GM18502 (cell line): ENCODE measurements around the gene ARMS2.

Experiments
- ATAC-seq: cut with Tn5 transposase; IDR thresholded peaks from one replicate; pipeline ENCODE4 v1.9.1; 2021; ENCODE audit warnings: mild to moderate bottlenecking; ENCODE audit not compliant: unreplicated experiment, poor library complexity

ARMS2 gene

DNA sequence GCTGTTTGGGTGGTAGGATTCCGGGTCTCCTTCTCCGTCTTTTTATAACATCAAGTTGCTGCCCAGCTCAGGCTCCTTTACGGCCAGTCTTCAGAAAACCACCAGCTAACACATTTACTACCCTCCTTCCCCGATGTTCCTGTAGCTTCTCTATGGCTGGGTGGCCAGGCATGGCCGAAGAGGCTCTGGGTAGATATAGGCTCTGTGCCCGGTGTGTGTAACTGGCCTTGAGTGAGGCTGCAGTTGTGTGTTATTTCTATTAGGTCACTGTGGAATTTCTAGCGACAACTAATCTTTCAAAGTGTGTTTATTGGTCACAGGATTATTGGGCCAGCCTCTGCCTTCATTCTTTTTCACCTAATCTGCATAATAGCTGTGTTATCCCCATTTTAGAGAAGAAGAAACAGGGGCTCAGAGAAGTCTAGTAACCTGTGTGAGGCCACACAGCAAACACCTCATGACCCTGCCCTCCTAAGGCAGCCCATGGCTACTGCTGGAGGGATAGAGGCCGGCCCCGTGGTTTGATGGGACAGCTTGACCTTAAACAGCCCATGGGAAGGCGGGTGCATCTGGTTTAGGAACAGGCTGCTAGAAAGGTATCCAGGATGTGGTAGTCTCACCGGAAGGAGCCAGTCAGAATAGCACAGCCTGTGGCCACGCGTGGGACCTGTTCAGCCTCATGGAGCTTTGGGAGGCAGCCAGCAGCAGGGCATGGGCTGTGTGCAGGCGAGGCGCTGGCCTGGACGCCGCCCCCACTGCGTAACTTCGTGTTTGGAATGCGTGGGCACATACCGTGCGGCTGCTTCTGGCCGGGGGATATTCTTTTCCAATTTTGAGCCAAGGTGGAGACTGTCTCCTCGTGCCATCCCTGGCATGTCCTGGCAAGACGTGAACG lies 36.6 kb downstream of the ARMS2 start:
- no peak for ATAC-seq

DNA sequence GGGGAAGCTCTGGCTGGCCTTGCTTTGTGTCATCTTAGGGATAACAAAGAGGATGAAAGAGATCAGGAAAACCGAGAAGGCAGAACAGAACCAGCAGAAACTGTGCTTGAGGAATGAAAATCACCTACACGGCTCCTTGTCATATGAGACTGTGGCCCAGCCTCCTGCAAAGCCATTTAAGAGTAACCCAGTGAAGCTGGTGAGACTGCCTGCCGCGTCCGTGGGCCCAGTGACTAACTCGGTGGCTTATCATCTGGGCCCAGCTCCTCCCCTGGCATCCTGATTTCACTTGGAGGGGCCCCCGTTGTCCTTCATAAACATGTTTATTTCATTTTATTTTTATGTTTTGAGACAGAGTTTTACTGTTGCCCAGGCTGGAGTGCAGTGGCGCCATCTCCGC lies 37.6 kb downstream of the ARMS2 start:
- no peak for ATAC-seq

DNA sequence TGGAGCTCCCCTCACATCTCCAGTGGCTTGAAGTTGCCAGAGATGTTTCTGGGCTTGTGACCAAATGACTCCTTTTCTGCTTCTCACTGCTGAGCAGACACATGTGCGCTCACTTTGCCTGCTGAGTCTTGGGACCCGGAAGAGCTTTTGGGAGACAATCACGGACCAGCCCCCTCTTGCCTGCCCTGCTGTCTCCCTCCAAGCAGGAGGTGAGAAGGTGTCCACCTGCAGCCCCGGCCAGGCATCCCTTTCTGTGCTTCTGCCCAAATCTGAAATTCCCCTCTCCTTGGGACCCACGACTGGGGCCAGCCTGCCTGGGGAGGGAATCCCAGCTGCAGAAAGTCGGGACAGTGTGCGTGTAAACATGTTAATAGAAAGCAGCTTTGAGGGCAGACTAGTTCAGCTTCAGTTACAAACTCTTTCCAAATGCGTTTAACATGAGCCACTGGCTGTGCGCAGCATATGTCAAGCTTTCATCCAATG lies 38.6 kb downstream of the ARMS2 start:
- ATAC-seq = no peak

DNA sequence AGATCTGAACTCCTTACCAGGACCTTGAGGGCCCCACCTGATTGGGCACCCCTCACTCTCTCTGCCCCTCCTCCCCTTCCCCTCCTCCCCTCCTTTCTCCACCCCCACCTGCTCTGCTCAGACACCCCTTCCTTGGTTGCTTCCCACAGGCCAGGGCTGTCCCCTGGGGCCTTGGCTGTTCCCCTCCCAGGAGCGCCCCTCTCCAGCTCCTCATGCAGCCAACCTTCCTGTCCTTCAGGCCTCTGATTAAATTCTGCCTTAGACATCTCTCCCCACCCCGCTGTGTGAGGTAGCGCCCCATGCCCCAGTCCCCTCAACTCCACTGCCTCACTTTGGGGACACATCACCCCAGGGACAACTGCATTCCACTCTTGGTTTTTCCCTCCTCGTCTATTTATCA lies 39.3 kb downstream of the ARMS2 start:
- no peak for ATAC-seq

DNA sequence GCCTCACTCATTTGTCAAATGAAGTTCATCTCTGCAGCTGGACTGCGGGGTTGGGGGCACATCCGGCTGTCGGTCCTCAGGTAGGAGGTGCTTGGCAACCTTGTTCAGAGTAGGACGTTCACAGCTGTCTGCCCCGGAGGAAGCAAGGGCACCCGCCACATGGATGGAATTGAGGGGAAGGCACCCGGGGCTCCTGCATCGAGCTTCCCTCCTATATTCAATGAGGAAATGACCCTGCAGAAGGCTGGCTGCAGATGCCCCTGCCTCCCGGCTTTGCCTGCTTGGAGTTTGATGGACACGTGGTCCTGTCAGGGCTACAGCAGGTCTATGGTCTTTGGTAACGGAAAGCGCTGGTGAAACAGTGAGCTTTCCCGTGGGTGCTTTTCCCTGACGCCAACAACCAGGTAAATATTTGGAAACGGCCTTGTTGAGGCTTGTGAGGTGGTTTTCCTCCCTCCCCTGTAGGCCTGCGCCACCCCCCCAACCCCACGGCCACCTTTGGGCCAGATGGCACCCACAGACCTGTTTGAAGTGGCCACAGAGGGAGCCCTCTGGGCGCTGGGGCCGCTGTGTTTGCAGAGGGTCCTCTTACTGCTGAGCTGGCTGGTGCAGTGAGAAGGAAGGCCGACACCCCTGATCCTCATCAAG lies 39.8 kb downstream of the ARMS2 start:
- ATAC-seq = no peak

DNA sequence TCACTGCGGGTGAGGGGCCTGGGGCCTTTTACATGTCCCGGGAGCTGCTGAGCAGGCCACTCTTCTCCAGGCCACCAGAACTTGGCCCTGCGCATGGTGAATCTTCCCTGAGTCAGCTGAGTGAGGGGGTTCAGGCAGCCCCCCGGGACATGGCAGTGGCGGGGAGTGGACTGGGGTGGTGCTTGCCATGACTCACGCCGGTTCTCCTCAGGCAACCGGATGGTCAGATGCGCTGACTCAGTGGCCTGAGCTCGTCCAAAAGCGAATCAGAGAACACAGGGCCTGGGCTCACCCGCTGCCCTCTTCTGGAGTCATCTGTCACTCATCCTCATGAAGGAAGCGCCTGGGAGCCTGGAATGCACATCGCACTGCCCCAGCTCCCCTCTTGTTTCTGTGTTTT lies 40.4 kb downstream of the ARMS2 start:
- no peak for ATAC-seq

DNA sequence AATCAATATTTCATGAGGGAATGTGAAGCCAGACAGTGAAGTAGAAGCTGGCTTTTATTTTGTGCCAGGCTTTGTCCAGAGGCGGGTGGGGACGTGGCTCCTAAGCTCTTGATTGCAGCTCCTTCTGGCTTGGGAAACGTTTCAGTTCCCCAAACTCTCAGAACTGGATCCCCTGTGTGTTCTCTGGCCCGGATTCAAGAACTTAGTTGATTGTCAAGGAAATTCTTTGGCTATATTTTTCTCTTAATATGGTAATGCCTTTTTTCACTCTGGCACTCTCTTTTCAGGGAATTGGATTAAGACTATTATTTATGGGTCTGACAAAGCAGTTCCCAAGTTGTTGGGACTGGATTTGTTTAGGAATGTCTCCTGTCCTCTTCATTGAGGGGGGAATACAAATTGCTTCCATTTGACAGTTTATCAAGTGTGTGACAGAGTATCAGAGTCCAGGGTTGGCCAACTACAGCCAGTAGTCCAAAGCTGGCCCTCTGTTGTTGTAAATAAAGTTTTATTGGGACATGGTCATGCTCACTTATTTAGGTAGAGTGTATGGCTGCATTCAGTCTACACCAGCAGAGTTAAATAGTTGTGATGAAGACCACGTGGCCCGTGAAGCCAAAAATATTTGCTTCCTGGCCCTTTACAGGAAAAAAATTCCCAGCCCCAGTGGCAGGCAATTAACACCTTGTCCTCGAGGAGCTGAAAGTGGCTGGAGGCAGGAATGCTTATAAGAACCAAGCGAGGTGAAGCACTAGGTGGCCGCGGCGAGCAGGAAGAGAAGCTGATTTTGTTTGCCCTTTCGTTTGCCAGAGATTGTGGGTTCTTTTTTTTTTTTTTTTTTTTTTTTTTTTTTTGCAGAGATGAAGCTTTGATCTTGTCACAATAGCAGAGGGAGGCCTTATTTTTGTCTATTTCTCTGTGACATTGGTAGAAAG lies 41.2 kb downstream of the ARMS2 start:
- ATAC-seq = no peak

DNA sequence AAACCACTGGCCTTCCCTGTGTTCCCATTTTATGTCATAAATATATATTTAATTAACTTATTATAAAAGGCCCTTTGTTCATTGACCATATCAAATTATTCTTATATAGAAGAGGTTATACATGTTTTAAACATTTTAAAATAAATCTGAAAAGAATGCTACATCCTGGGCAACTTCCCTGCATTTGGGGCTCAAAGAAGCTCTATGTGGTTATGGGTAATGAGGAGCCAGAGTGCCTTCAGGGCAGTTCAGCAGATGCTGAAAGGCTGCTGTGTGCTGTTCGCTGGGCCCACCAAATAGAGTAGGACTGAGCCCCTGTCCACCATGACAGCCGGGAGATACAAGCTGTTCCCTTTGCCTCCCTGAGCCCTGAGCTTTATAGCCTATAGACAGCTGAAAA lies 42.8 kb downstream of the ARMS2 start:
- ATAC-seq = no peak

DNA sequence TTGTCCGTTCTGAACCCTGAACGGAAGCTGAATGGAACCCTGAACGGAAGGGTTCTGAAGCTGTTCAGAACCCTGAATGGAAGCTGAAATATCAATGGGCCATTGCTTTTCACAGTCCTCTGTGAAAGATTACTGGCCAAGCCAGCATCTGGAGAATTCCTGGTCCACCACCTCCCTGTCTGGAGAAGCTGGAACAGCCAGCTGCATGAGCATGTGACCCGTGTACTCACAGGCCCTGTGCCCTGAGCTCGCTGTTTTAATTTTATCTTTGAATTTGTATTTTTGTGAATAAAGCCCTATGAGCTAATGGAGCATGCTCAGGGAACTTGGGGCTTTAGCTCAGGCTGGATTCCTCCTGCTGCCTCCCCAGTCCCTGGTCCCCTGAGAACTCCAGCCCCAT lies 44.1 kb downstream of the ARMS2 start:
- ATAC-seq = no peak

DNA sequence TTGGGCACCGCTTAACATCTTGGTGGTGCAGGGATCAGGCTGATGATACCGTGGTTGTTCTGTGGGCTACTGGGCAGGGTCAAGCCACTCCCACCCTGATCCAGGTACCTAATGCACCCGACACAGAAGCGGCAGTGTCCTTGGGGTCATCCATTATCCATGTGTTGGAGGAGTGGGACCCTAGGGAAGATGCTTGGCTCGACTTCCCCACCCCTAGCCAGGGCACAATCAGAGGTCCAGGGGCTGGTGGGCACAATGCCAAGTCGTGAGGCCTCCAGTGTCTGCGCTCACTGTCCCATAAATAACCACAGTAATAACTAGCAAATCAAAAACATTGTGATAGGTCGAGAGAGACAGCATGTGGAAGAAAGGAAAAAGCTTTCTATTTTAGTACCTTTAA lies 44.6 kb downstream of the ARMS2 start:
- no peak for ATAC-seq

DNA sequence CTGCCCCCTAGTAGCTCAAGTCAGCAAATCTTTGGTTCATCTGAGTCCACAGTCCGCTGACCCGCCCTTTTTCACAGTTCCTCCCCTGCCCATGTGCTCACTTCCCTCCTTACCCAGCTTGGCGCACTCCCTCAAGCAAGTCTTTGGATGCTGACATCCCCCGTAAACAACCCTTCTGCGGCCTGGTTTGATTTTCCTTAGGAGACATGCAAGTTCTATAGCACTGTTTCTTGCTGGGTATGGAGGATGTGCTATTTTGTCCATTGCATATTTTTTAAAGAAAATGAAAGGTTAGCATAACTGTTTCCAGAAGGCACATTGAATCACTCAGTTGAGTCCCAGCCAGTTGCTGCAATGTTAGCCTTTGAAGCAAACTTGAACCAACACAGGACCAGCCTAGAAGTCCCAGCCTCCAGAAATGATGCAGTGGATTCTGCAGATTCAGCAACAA lies 45.1 kb downstream of the ARMS2 start:
- ATAC-seq = no peak

DNA sequence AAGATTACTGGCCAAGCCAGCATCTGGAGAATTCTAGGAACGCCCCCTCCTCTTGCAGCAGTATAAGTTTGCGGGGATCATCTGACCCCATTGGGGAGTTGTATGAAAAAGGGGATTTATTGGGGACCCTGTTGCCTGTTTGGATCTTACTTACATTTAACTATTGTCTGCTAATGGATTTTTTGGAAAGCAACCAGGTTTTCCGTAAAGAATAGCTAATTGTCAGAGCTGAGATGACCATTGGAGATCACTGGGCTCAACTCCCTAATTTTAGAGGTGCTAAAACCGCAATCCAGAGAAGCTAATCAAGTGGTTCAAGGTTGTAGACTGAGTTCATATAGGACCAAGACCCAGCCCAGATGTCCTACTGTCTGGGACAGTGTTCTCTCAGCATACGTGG lies 45.7 kb downstream of the ARMS2 start:
- no peak for ATAC-seq

DNA sequence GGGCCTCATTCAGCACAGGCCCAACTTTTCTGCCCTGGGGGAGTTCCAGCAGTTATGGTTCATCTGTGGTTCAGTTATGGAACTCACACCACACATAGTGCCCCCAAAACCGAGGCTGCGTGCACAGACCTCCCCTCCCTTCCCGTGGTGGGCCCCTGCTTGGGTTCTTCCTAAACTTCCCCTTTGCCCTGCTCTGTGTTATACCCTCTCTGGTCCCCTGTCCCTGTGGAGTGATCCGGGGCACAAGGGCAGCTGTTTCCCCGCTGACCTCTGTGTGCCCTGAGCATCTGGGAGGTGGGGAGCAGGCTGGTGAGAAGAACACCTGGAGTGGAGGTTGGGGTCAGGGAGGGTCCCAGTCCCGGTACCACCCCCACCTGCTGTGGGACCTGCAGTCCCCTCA lies 46.3 kb downstream of the ARMS2 start:
- no peak for ATAC-seq

DNA sequence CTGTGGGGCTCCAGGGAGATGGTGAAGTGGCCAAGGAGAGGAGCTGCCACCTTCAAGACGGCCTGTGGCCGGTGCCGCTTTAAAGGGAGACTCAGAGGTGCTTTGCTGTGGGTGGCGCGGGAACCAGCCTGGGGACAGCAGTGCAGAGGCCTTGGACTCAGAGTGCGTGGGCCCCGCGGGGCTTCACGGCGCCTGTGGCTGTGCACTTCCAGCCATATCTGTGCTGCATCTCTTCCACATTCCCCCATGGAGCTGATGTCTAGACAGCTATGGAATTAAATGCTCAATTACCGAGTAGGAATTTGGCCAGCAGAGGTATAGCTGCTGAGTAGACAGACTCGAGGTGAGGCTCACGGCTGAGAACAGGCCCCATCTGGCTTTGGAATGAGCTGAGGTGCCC lies 48.6 kb downstream of the ARMS2 start:
- ATAC-seq = no peak

DNA sequence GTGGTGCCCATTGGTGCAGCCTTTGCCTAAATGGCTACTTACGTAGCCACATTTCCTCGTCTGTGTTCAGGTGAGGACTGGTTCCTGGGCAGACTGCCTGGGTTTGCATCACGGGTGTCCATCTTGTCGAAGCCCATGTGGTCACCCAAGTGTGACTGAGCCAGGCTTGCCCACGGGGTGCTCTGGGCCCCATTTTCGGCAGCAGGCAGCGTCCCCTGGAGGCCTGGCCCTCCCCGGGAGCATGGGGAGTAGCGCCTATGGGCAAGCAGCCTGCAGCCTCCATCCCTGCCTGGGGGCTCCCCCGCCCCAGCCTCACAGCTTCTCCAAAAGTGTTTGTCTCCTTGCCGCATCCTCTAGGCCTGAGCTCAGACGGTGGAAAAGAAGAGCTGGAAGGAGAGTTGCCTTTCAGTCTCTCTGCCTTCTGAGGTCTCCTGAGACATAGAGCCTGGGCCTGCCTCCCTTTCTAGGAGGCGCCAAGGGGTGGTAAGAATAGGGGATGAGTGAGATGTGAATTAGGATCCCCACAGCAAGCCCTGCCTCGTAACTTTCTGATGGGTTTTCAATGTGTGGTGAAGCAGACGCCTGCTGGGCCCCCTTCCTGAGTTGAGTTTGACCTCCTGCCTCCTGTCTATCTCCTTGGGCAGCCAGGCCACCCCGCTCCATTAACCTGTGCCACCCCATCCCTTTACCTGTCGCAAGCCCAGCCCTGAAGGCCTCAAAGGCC lies 49.6 kb downstream of the ARMS2 start:
- ATAC-seq = no peak

DNA sequence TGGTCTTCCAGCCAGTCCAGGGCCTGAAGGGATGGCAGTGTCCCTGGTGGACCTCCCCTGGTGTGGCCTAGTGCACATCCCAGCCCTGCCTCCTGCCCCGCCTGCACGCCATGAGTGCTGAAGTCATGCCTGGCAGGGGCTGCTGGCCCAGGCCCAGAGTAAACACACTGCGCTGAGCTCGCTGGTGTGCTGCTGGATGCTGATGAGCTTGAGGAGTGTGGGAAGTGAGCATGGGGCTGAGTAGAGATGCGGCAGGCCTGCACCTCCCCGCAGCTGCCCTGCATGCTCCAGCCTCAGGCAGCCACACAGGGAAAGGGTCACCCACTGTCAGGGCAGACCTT lies 50.1 kb downstream of the ARMS2 start:
- ATAC-seq = no peak

DNA sequence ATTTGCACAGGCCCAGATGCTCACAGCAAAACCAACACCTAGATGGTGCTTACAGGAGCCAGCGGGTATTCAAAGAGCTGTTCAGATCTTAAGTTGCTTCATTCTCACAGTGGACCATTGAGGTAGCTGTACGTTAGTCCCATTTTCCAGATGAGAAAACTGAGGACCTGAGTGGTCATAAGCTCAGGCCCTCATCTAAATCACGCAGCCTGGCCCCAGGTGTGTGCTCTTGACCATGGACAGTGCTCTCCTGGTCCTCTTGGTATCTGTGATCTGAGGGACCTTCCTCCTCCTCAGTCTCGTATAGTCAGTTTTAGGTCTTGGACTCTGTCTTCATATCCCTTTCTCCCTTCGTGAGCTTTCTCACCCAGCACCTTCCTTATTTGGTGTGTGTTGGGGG lies 50.6 kb downstream of the ARMS2 start:
- ATAC-seq = no peak

DNA sequence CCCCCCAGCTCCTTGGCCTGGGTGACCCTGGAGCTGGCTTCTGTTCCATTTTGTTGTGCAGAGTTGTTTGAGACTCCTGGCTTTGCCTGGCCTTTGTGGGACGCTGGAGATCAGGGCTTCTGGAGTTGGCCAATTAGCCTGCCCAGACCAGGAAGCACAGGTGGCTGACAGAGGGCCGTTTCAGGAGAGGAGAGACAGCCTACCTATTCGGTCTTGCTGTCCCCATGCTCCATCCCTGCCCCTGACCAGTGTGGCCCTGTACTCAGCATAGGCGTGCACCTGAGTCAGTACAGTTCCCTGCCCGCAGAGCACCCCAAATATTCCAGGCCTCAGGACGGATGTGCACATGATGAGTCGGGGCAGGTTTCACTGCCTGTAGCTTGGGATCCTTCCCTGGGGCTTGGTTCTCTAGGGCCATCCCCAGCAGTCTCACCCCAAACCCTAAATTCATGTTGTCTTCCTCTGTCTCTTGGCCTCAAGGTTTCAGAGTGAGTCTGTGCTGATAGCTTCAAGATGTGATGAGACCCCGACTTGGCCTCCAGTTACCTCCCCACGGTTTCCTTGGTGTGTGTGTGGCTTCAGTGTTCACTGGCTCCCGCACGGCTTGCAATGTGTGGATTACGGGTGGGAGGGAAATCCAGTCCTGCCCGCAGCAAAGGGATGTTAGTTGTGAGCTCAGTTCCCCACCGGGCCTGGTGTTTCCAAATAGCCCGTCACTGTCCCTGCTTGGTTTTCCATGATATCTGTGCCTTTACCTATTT lies 51.6 kb downstream of the ARMS2 start:
- no peak for ATAC-seq
